H1 (cell line): ENCODE data around the gene ADGRG1. TPM values are rescaled to one million over a fixed set of nuclear protein-coding genes. Genes with fewer than 3 reads are reported as not detected.
A peak's percentile ranks its signal among the peaks of the same experiment; 100 is the strongest.

Experiments used
- CTCF ChIA-PET: fragments of 300-600 bp; sonication (Branson Sonifier 250); formaldehyde crosslinking; loops from one replicate; lab custom pipeline; 2021; ENCODE audit not compliant: partially characterized antibody; lab: Charles Lee
- POLR2A ChIA-PET: fragments of 300-600 bp; sonication (Branson Sonifier 250); formaldehyde crosslinking; loops from one replicate; lab custom pipeline; 2021; ENCODE audit warnings: inconsistent platforms; ENCODE audit not compliant: partially characterized antibody; lab: Charles Lee
- DNase-seq, 2 experiments: peaks; one replicate each; pipeline versions ENCODE4 v3.0.0 to v3.0.0-alpha.2; 2010 to 2022; ENCODE audit warnings: low spot score in 2 of 2, low read depth in 1 of 2, mixed read lengths in 1 of 2
- FAIRE-seq: peaks from 2 replicates; lab custom pipeline; 2011; peaks lifted over from hg19 to GRCh38; lab: Jason Lieb, UNC
- H2AFZ ChIP-seq: 2 replicates; pipeline ENCODE4 v1.8.1; 2012; ENCODE audit warnings: low read length, inconsistent platforms
- H2AK5ac ChIP-seq: 2 replicates; pipeline ENCODE4 v1.6.1; 2013; ENCODE audit warnings: low read depth, low read length
- H2BK120ac ChIP-seq: replicated peaks from 2 replicates; pipeline ENCODE3; 2013; ENCODE audit warnings: low read depth, low read length, inconsistent platforms
- H2BK12ac ChIP-seq: 2 replicates; pipeline ENCODE4 v1.6.1; 2013; ENCODE audit warnings: low read depth, low read length
- H2BK15ac ChIP-seq: 2 replicates; pipeline ENCODE4 v1.6.1; 2013; ENCODE audit warnings: low read length
- H2BK20ac ChIP-seq: 2 replicates; pipeline ENCODE4 v1.6.1; 2013; ENCODE audit warnings: low read length
- H2BK5ac ChIP-seq: 2 replicates; pipeline ENCODE4 v1.6.1; 2013; ENCODE audit warnings: low read depth, low read length
- H3K14ac ChIP-seq: 2 replicates; pipeline ENCODE4 v1.6.1; 2013; ENCODE audit warnings: inconsistent platforms; ENCODE audit not compliant: insufficient read length
- H3K18ac ChIP-seq: 2 replicates; pipeline ENCODE4 v1.6.1; 2013; ENCODE audit warnings: low read length; ENCODE audit errors: extremely low read depth
- H3K23ac ChIP-seq: 2 replicates; pipeline ENCODE4 v1.6.1; 2013; ENCODE audit warnings: inconsistent platforms; ENCODE audit not compliant: insufficient read length
- H3K23me2 ChIP-seq: 2 replicates; pipeline ENCODE4 v1.6.1; 2013; ENCODE audit warnings: low read depth, low read length
- H3K27ac ChIP-seq: 2 replicates; pipeline ENCODE4 v1.6.1; 2011; ENCODE audit warnings: low read depth, low read length, inconsistent platforms
- H3K27me3 ChIP-seq, 4 experiments: replicated peaks in 1 of 4; 1 replicate in 1 of 4; 2 replicates in 3 of 4; pipeline versions ENCODE4 v1.6.1 to v1.8.1; 2011 to 2013; ENCODE audit warnings: low read length in 3 of 4, mild to moderate bottlenecking in 3 of 4, inconsistent platforms in 2 of 4, mixed read lengths in 2 of 4, moderate library complexity in 1 of 4; ENCODE audit not compliant: control insufficient read depth in 3 of 4, insufficient read depth in 3 of 4; ENCODE audit errors: extremely low read depth in 1 of 4
- H3K36me3 ChIP-seq, 4 experiments: 2 replicates each; pipeline versions ENCODE4 v1.6.1 to v1.8.1; 2011 to 2013; ENCODE audit warnings: mild to moderate bottlenecking in 4 of 4, low read length in 3 of 4, moderate library complexity in 2 of 4, control low read depth in 1 of 4, inconsistent platforms in 1 of 4; ENCODE audit not compliant: insufficient read depth in 4 of 4, control insufficient read depth in 2 of 4
- H3K4ac ChIP-seq: replicated peaks from 2 replicates; pipeline ENCODE3; 2013; ENCODE audit warnings: low read length, low read depth, mixed read lengths, inconsistent platforms; ENCODE audit not compliant: insufficient read length
- H3K4me1 ChIP-seq, 4 experiments: replicated peaks in 1 of 4; 1 replicate in 1 of 4; 2 replicates in 3 of 4; pipeline versions ENCODE4 v1.6.1 to v1.8.1; 2011 to 2013; ENCODE audit warnings: low read length in 3 of 4, inconsistent platforms in 2 of 4, mixed read lengths in 1 of 4; ENCODE audit not compliant: insufficient read depth in 4 of 4, control insufficient read depth in 3 of 4
- H3K4me2 ChIP-seq, 2 experiments: 2 replicates each; pipeline versions ENCODE4 v1.6.1 to v1.8.1; 2011 to 2013; ENCODE audit warnings: low read depth in 2 of 2, low read length in 2 of 2, control low read depth in 1 of 2, inconsistent platforms in 1 of 2, mild to moderate bottlenecking in 1 of 2; ENCODE audit not compliant: insufficient read depth in 1 of 2
- H3K4me3 ChIP-seq, 4 experiments: fragments of 200-600, 300-600 bp in 1 of 4; sonication (generic), shearing (Covaris generic), sonication (Bioruptor Twin) in 1 of 4; 2 replicates each; pipeline versions ENCODE4 v1.5.1 to v1.8.1; 2011 to 2016; ENCODE audit warnings: low read length in 4 of 4, low read depth in 3 of 4, control low read depth in 2 of 4, inconsistent platforms in 2 of 4, mild to moderate bottlenecking in 2 of 4, mixed read lengths in 1 of 4, moderate library complexity in 1 of 4; ENCODE audit not compliant: insufficient read depth in 2 of 4; ENCODE audit errors: extremely low read depth in 1 of 4
- H3K56ac ChIP-seq: replicated peaks from 2 replicates; pipeline ENCODE3; 2013; ENCODE audit warnings: low read depth, mild to moderate bottlenecking, mixed read lengths, low read length, inconsistent platforms; ENCODE audit not compliant: insufficient read length
- H3K79me1 ChIP-seq: 2 replicates; pipeline ENCODE4 v1.6.1; 2013; ENCODE audit warnings: low read depth, low read length, control low read depth
- H3K79me2 ChIP-seq, 2 experiments: 2 replicates each; pipeline versions ENCODE4 v1.6.1 to v1.8.1; 2012 to 2013; ENCODE audit warnings: low read length in 2 of 2, mild to moderate bottlenecking in 2 of 2, inconsistent platforms in 1 of 2; ENCODE audit not compliant: insufficient read depth in 2 of 2, control insufficient read depth in 1 of 2
- H3K9ac ChIP-seq, 4 experiments: replicated peaks in 1 of 4; 1 replicate in 1 of 4; 2 replicates in 3 of 4; pipeline versions ENCODE4 v1.6.1 to v1.8.1; 2011 to 2013; ENCODE audit warnings: low read depth in 3 of 4, low read length in 3 of 4, control low read depth in 2 of 4, mild to moderate bottlenecking in 2 of 4, moderate library complexity in 2 of 4, inconsistent platforms in 1 of 4; ENCODE audit errors: extremely low read depth in 1 of 4
- H3K9me3 ChIP-seq, 2 experiments: 2 replicates each; pipeline versions ENCODE4 v1.6.1 to v1.8.1; 2012 to 2013; ENCODE audit warnings: mild to moderate bottlenecking in 2 of 2, moderate library complexity in 2 of 2, control low read depth in 1 of 2, inconsistent platforms in 1 of 2, low read depth in 1 of 2, low read length in 1 of 2, mixed read lengths in 1 of 2; ENCODE audit not compliant: insufficient read depth in 2 of 2
- H4K20me1 ChIP-seq, 2 experiments: replicated peaks in 1 of 2; 2 replicates each; pipeline versions ENCODE3 to v1.8.1; 2011 to 2013; ENCODE audit warnings: inconsistent platforms in 2 of 2, low read length in 2 of 2, mild to moderate bottlenecking in 1 of 2; ENCODE audit not compliant: insufficient read depth in 2 of 2, control insufficient read depth in 1 of 2
- H4K5ac ChIP-seq: 2 replicates; pipeline ENCODE4 v1.6.1; 2013; ENCODE audit warnings: low read length, low read depth, mixed read lengths, inconsistent platforms; ENCODE audit not compliant: insufficient read length
- H4K8ac ChIP-seq: 2 replicates; pipeline ENCODE4 v1.8.0; 2013; ENCODE audit warnings: mild to moderate bottlenecking, moderate library complexity, low read length, inconsistent platforms; ENCODE audit not compliant: insufficient read depth; ENCODE audit errors: extremely low read depth
- H4K91ac ChIP-seq: replicated peaks from 2 replicates; pipeline ENCODE3; 2013; ENCODE audit warnings: low read length, mixed read lengths, inconsistent platforms; ENCODE audit not compliant: insufficient read length
- KDM4A ChIP-seq: IDR thresholded peaks from one replicate; pipeline ENCODE4 v1.7.1; 2012; ENCODE audit warnings: low read depth, mild to moderate bottlenecking, moderate library complexity, low read length, inconsistent platforms; ENCODE audit not compliant: severe bottlenecking
- NANOG ChIP-seq: IDR thresholded peaks from 2 replicates; pipeline ENCODE4 v1.6.1; 2011; ENCODE audit warnings: low read length, low read depth, mild to moderate bottlenecking, inconsistent platforms; ENCODE audit not compliant: insufficient read depth, poor library complexity, severe bottlenecking
- RBBP5 ChIP-seq: IDR thresholded peaks from 2 replicates; pipeline ENCODE4 v1.7.1; 2012; ENCODE audit warnings: low read depth, mild to moderate bottlenecking, inconsistent platforms, low read length, moderate library complexity, borderline replicate concordance
- WGBS, 2 experiments: shearing (Covaris generic) in 1 of 2; methylation state at CpG; one replicate each; pipeline versions ENCODE4 v1.1.6 to v1.1.7; 2013 to 2015; ENCODE audit warnings: low lambda C conversion rate in 2 of 2, mixed read lengths in 2 of 2, inconsistent platforms in 1 of 2, low coverage in 1 of 2, missing lambda C conversion rate in 1 of 2; ENCODE audit not compliant: insufficient replicate concordance in 2 of 2, insufficient coverage in 1 of 2, insufficient read length in 1 of 2; ENCODE audit errors: extremely low coverage in 1 of 2, missing lambda C conversion rate in 1 of 2; 5-methylcytosine and 5-hydroxymethylcytosine counted together
- polyA plus RNA-seq, 7 experiments: library from polyadenylated mRNA; depleted of rRNA in 3 of 7; stranded (reverse) in 5 of 7; unstranded in 2 of 7; fragments of >200 nt in 5 of 7; fragments of 200-250 nt in 2 of 7; gene quantifications; 1 replicate in 5 of 7; 2 replicates in 1 of 7; 4 replicates in 1 of 7; pipeline versions ENCODE4 v1.2.1 to v1.2.3, GENCODE V29; 2011 to 2013; ENCODE audit warnings: missing spikeins in 2 of 7, mixed read lengths in 2 of 7
- total RNA-seq: library from RNA; stranded (reverse); fragmentation: NEBNext Ultra II Directional; extraction: Animal tissue kit (Norgen Biotek cat#: 25700); gene quantifications from 2 replicates; pipeline ENCODE4 v1.2.1, GENCODE V29; 2021

ADGRG1 gene
- total and polyA plus RNA-seq, 2 of the 8 experiments (the other 6 are each of a cell fraction or from before 2014, with no cell fraction given), result 1.3 to 2.6 TPM

GRCh38 chr16:57626420-57627170, 1.8 kb upstream of the ADGRG1 start:
- no peak overlapping the region; a peak in 1 of 7 replicates for H3K9ac ChIP-seq
- no peak overlapping the region for H3K23ac ChIP-seq
- CTCF ChIA-PET, result interaction anchor here (0.5 to 10.1 kb wide), 19 partner anchors 9 to 453 kb away, joined by 3 to 79 read pairs (median 5); no protein-coding TSS in a partner anchor
- peaks cover 0 to 2% (median 0%) of the 10 kb centered on the region in 4 experiments; a peak in 2 of 7 replicates for H3K27me3 ChIP-seq
- no peak overlapping the region for H4K8ac ChIP-seq
- 0 out of 2 replicates have a peak overlapping the region, but pooled peaks have one; percentile 53 for H2AK5ac ChIP-seq
- no peak overlapping the region for H2BK20ac ChIP-seq
- no peak overlapping the region for H2BK12ac ChIP-seq
- H4K20me1 ChIP-seq, result peaks cover 0 to 4% of the 10 kb centered on the region in 2 experiments
- no peaks in the 10 kb centered on the region for H3K9me3 ChIP-seq
- peaks cover 0 to 21% (median 16%) of the 10 kb centered on the region in 4 experiments; a peak in 6 of 7 replicates for H3K4me1 ChIP-seq
- no peak overlapping the region for H3K18ac ChIP-seq
- POLR2A ChIA-PET, result interaction anchor here (1.0 to 3.4 kb wide), 5 partner anchors 8 to 27 kb away, joined by 3 to 11 read pairs (median 4); no protein-coding TSS in a partner anchor
- H3K27ac ChIP-seq, result no peak overlapping the region
- H3K79me2 ChIP-seq, result no peaks in the 10 kb centered on the region
- H3K36me3 ChIP-seq, result no peaks in the 10 kb centered on the region
- no peak for DNase-seq
- no peak overlapping the region for H3K4ac ChIP-seq
- peak overlapping the region; percentile 46; the same call in 1 of the 2 replicates for H2BK15ac ChIP-seq
- no peaks in the 10 kb centered on the region for H3K79me1 ChIP-seq
- no peak overlapping the region for H3K4me2 ChIP-seq
- TF ChIP-seq NANOG, result no peak
- no peak for TF ChIP-seq RBBP5
- TF ChIP-seq KDM4A, result no peak
- H4K5ac ChIP-seq, result no peak overlapping the region
- H3K23me2 ChIP-seq, result peaks cover 4% of the 10 kb centered on the region; the same call in 1 of the 2 replicates
- H2BK120ac ChIP-seq, result no peak overlapping the region
- H3K56ac ChIP-seq, result no peak overlapping the region
- H3K14ac ChIP-seq, result no peak overlapping the region
- H4K91ac ChIP-seq, result no peak overlapping the region
- H2BK5ac ChIP-seq, result no peak overlapping the region
- no peak for FAIRE-seq
- no peak overlapping the region for H3K4me3 ChIP-seq
- H2AFZ ChIP-seq, result no peak overlapping the region
- 89% methylated on average over 9 of the region's 10 CpGs; no CpG with 5 or more reads in 1 of the 2 experiments for WGBS, 2 experiments
